K562 (cell line): ENCODE results near the gene DGCR8. TPM values are rescaled to one million over a fixed set of nuclear protein-coding genes. Genes with fewer than 3 reads are reported as not detected.
"Not testable (repeated sequence)": the region's sequence is repeated elsewhere in the genome, so short reads cannot be mapped to it uniquely, and the experiment has no call there.

Experiments
- ATAC-seq: fragments of 200-7000 bp; cut with Tn5 transposase; 3 replicates; pipeline ENCODE4 v1.9.1; 2020; ENCODE audit warnings: moderate library complexity
- BruUV-seq: library from RNA; stranded (reverse); fragments of 400-500 nt; replicated peaks from 2 replicates; lab custom pipeline; 2021; lab: Mats Ljungman, UMichigan
- CTCF ChIA-PET: fragments of 300-600 bp; formaldehyde crosslinking; extraction: SDS; loops from one replicate; lab custom pipeline; 2021; ENCODE audit warnings: low intra/inter-chr PET ratio; lab: Yijun Ruan, JAX
- POLR2A ChIA-PET: fragments of 300-600, 350-650 bp; sonication (Branson Sonifier 250); formaldehyde crosslinking; extraction: SDS; loops from one replicate; lab custom pipeline; 2021; ENCODE audit warnings: antibody characterized with exemption, inconsistent platforms; lab: Yijun Ruan, JAX
- DNase-seq, 4 experiments: peaks; one replicate each; pipeline versions ENCODE4 v3.0.0 to v3.0.0-alpha.2; 2011 to 2018; ENCODE audit warnings: low spot score in 3 of 4, mixed read lengths in 3 of 4; ENCODE audit errors: extremely low read depth in 1 of 4
- FAIRE-seq: peaks from 2 replicates; lab custom pipeline; 2011; peaks lifted over from hg19 to GRCh38; lab: Jason Lieb, UNC
- H2AFZ ChIP-seq: 2 replicates; pipeline ENCODE4 v1.6.0; 2011; ENCODE audit warnings: low read depth, low read length, control low read depth, inconsistent platforms
- H3K27ac ChIP-seq: fragments of 200-600 bp; 3 replicates; pipeline ENCODE4 v1.8.0; 2011; ENCODE audit warnings: low read depth, mild to moderate bottlenecking, control low read depth, inconsistent platforms, low read length, moderate library complexity, mixed read lengths; ENCODE audit errors: extremely low read depth
- H3K27me3 ChIP-seq, 2 experiments: fragments of 300-600 bp in 1 of 2; 2 replicates in 1 of 2; 3 replicates in 1 of 2; pipeline versions ENCODE4 v1.6.0 to v1.8.0; 2011; ENCODE audit warnings: inconsistent platforms in 2 of 2, low read length in 2 of 2, mild to moderate bottlenecking in 1 of 2, mixed read lengths in 1 of 2, moderate library complexity in 1 of 2; ENCODE audit not compliant: control insufficient read depth in 2 of 2, insufficient read depth in 2 of 2
- H3K36me3 ChIP-seq: fragments of 300-600 bp; 3 replicates; pipeline ENCODE4 v1.8.0; 2011; ENCODE audit warnings: mild to moderate bottlenecking, low read length, inconsistent platforms; ENCODE audit not compliant: control insufficient read depth, insufficient read depth
- H3K4me1 ChIP-seq, 2 experiments: fragments of 200-600 bp in 1 of 2; replicated peaks in 1 of 2; 2 replicates in 1 of 2; 3 replicates in 1 of 2; pipeline versions ENCODE4 v1.5.1 to v1.8.0; 2011; ENCODE audit warnings: inconsistent platforms in 2 of 2, low read length in 2 of 2, mild to moderate bottlenecking in 1 of 2, mixed read lengths in 1 of 2, moderate library complexity in 1 of 2; ENCODE audit not compliant: control insufficient read depth in 2 of 2, insufficient read depth in 2 of 2
- H3K4me2 ChIP-seq: 2 replicates; pipeline ENCODE4 v1.6.1; 2011; ENCODE audit warnings: low read length, control low read depth, inconsistent platforms, mixed read lengths; ENCODE audit not compliant: insufficient read depth
- H3K4me3 ChIP-seq: fragments of 200-600 bp; sonication (generic), shearing (Covaris generic); 2 replicates; pipeline ENCODE4 v1.5.1; 2016; ENCODE audit warnings: control low read depth, inconsistent platforms
- H3K79me2 ChIP-seq: fragments of 200-600 bp; 3 replicates; pipeline ENCODE4 v1.8.0; 2011; ENCODE audit warnings: low read length, inconsistent platforms; ENCODE audit not compliant: control insufficient read depth, insufficient read depth
- H3K9ac ChIP-seq, 2 experiments: 2 replicates each; pipeline versions ENCODE4 v1.6.0 to v1.6.1; 2011; ENCODE audit warnings: low read depth in 2 of 2, low read length in 2 of 2, control low read depth in 1 of 2, inconsistent platforms in 1 of 2, mild to moderate bottlenecking in 1 of 2, mixed read lengths in 1 of 2; ENCODE audit not compliant: insufficient read depth in 1 of 2
- H3K9me1 ChIP-seq: one replicate; pipeline ENCODE4 v1.6.0; 2011; ENCODE audit warnings: inconsistent platforms, mild to moderate bottlenecking, low read length, moderate library complexity; ENCODE audit not compliant: control insufficient read depth, insufficient read depth
- H3K9me3 ChIP-seq: replicated peaks from 2 replicates; pipeline ENCODE4 v1.5.1; 2011; ENCODE audit warnings: low read depth, low read length, inconsistent platforms; ENCODE audit not compliant: control insufficient read depth, insufficient read depth
- H4K20me1 ChIP-seq: replicated peaks from 2 replicates; pipeline ENCODE4 v1.6.1; 2011; ENCODE audit warnings: low read length, inconsistent platforms, mixed read lengths; ENCODE audit not compliant: control insufficient read depth, insufficient read depth
- WGBS: fragments of 100-300 bp; shearing (Covaris generic); methylation state at CpG from one replicate; pipeline ENCODE4 v1.1.6; 2016; ENCODE audit warnings: low coverage, mixed read lengths; ENCODE audit not compliant: insufficient coverage; ENCODE audit errors: missing lambda C conversion rate; 5-methylcytosine and 5-hydroxymethylcytosine counted together
- in situ Hi-C: fragments of 300-500 bp; cut with MboI; formaldehyde crosslinking; loops from 4 replicates; pipeline ENCODE4 v1.15.0; 2018; ENCODE audit warnings: inconsistent platforms, mixed read lengths
- intact Hi-C: fragments of 100-400 bp; cut with micrococcal nuclease; formaldehyde crosslinking; loops from 2 replicates; pipeline ENCODE4 v1.14.2; 2022
- polyA plus RNA-seq, 8 experiments: library from polyadenylated mRNA; depleted of rRNA in 4 of 8; stranded (reverse) in 5 of 8; unstranded in 3 of 8; fragments of >200 nt; fragmentation: Nextera tagmentation in 2 of 8; fragmentation: Illumina TruSeq in 1 of 8; extraction: Ambion mirVana in 2 of 8; extraction: Trizol in 1 of 8; gene quantifications; 2 replicates each; pipeline versions ENCODE4 v1.2.1 to v1.2.3, GENCODE V29; 2011 to 2014; ENCODE audit warnings: inconsistent platforms in 1 of 8, missing spikeins in 1 of 8
- total RNA-seq, 7 experiments: library from RNA; depleted of rRNA in 6 of 7; stranded (reverse); fragments of >200 nt in 6 of 7; fragmentation: Illumina TruSeq in 2 of 7; extraction: Trizol in 2 of 7; gene quantifications; 2 replicates each; pipeline versions ENCODE4 v1.2.1 to v1.2.3, GENCODE V29; 2011 to 2021; ENCODE audit warnings: low replicate concordance in 1 of 7
- TF ChIP-seq, protein P1 (sequence below): sonication (generic); formaldehyde crosslinking; IDR thresholded peaks from 2 replicates; pipeline ENCODE4 v1.8.0; 2023; ENCODE audit warnings: missing genetic modification reagents, mild to moderate bottlenecking, borderline replicate concordance
- TF ChIP-seq, protein P2 (sequence below): sonication (generic); formaldehyde crosslinking; IDR thresholded peaks from 2 replicates; pipeline ENCODE4 v1.8.0; 2022; ENCODE audit warnings: mild to moderate bottlenecking, missing genetic modification reagents

The DGCR8 gene
- total and polyA plus RNA-seq, 9 of the 15 experiments (the other 6 are each of a cell fraction or from before 2014, with no cell fraction given): 5.9 to 144 (median 80.1) TPM

DNA sequence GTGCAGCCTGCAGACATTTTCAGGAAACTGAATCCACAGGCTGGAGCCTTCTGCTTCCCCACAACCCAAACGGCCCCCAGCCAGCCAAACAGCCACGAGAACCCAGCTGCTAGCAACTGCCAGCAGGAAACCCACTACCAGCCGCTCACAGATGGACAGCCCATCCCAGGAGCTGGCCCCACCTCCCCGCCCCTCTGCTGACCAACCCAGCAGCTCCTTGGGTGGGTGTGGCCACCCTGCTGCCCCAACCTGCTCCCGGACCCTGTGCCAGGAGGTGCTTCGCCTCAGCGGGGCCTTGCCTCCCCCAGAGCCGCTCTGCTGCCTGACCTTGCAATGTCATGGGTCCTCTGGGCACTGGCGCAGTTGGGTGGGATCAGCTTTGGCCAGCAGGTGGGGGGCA is 79.0 kb downstream of the DGCR8 start (continued):
- TF ChIP-seq, protein P1, sequence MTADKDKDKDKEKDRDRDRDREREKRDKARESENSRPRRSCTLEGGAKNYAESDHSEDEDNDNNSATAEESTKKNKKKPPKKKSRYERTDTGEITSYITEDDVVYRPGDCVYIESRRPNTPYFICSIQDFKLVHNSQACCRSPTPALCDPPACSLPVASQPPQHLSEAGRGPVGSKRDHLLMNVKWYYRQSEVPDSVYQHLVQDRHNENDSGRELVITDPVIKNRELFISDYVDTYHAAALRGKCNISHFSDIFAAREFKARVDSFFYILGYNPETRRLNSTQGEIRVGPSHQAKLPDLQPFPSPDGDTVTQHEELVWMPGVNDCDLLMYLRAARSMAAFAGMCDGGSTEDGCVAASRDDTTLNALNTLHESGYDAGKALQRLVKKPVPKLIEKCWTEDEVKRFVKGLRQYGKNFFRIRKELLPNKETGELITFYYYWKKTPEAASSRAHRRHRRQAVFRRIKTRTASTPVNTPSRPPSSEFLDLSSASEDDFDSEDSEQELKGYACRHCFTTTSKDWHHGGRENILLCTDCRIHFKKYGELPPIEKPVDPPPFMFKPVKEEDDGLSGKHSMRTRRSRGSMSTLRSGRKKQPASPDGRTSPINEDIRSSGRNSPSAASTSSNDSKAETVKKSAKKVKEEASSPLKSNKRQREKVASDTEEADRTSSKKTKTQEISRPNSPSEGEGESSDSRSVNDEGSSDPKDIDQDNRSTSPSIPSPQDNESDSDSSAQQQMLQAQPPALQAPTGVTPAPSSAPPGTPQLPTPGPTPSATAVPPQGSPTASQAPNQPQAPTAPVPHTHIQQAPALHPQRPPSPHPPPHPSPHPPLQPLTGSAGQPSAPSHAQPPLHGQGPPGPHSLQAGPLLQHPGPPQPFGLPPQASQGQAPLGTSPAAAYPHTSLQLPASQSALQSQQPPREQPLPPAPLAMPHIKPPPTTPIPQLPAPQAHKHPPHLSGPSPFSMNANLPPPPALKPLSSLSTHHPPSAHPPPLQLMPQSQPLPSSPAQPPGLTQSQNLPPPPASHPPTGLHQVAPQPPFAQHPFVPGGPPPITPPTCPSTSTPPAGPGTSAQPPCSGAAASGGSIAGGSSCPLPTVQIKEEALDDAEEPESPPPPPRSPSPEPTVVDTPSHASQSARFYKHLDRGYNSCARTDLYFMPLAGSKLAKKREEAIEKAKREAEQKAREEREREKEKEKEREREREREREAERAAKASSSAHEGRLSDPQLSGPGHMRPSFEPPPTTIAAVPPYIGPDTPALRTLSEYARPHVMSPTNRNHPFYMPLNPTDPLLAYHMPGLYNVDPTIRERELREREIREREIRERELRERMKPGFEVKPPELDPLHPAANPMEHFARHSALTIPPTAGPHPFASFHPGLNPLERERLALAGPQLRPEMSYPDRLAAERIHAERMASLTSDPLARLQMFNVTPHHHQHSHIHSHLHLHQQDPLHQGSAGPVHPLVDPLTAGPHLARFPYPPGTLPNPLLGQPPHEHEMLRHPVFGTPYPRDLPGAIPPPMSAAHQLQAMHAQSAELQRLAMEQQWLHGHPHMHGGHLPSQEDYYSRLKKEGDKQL (CRISPR knock-in tag): 0 out of 2 replicates have a peak, but pooled peaks have one; percentile 46

DNA sequence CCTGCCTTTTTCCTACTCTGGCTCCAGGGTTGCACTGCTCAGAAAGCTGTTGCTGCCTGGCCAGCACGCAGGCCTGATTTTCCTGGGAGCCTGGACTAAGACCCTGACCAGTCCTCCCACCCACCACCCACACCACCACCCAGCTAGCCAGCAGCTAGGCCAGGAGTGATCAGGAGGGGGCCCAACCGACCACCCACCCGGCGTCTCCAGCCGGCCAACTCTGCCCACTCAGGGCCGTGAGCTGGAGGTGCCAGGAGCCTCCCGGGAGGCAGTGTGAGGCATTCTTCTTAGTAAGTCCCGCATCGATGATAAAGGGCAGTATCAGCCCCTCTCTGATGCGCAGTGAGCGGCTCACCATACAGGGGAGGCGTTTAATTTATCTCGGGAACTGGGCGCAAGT is 79.5 kb downstream of the DGCR8 start:
- not testable (repeated sequence) for DNase-seq, BruUV-seq, H3K9me1 ChIP-seq, H2AFZ ChIP-seq, H3K4me3 ChIP-seq, H3K36me3 ChIP-seq, H3K9me3 ChIP-seq
- H4K20me1 ChIP-seq: peaks cover 28% of the 10 kb centered on the region
- POLR2A ChIA-PET: interaction anchor here (0.5 to 1.3 kb wide), 5 partner anchors 47 to 275 kb away, joined by 3 to 5 read pairs (median 3); no protein-coding TSS in a partner anchor
- peak overlapping the region in 1 of 2 experiments; percentile 39; a peak in 2 of 4 replicates for H3K9ac ChIP-seq
- TF ChIP-seq, protein P2, sequence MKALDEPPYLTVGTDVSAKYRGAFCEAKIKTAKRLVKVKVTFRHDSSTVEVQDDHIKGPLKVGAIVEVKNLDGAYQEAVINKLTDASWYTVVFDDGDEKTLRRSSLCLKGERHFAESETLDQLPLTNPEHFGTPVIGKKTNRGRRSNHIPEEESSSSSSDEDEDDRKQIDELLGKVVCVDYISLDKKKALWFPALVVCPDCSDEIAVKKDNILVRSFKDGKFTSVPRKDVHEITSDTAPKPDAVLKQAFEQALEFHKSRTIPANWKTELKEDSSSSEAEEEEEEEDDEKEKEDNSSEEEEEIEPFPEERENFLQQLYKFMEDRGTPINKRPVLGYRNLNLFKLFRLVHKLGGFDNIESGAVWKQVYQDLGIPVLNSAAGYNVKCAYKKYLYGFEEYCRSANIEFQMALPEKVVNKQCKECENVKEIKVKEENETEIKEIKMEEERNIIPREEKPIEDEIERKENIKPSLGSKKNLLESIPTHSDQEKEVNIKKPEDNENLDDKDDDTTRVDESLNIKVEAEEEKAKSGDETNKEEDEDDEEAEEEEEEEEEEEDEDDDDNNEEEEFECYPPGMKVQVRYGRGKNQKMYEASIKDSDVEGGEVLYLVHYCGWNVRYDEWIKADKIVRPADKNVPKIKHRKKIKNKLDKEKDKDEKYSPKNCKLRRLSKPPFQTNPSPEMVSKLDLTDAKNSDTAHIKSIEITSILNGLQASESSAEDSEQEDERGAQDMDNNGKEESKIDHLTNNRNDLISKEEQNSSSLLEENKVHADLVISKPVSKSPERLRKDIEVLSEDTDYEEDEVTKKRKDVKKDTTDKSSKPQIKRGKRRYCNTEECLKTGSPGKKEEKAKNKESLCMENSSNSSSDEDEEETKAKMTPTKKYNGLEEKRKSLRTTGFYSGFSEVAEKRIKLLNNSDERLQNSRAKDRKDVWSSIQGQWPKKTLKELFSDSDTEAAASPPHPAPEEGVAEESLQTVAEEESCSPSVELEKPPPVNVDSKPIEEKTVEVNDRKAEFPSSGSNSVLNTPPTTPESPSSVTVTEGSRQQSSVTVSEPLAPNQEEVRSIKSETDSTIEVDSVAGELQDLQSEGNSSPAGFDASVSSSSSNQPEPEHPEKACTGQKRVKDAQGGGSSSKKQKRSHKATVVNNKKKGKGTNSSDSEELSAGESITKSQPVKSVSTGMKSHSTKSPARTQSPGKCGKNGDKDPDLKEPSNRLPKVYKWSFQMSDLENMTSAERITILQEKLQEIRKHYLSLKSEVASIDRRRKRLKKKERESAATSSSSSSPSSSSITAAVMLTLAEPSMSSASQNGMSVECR (CRISPR knock-in tag): 0 out of 2 replicates have a peak, but pooled peaks have one; percentile 33
- TF ChIP-seq, all 486 proteins: peak for 1; not testable (repeated sequence) for 485
- H3K4me2 ChIP-seq, FAIRE-seq, ATAC-seq, H3K27ac ChIP-seq, H3K79me2 ChIP-seq: not testable (repeated sequence)
- WGBS: 2% methylated on average over 10 of the region's 14 CpGs
- peaks cover 17 to 50% of the 10 kb centered on the region in 2 experiments; a peak in 4 of 5 replicates for H3K27me3 ChIP-seq
- CTCF ChIA-PET: interaction anchor here (0.9 to 5.5 kb wide), 2 partner anchors 108 to 125 kb away, joined by 3 to 126 read pairs; partner anchors contain the start of gene RTN4R
- in situ Hi-C loops: loop anchor here (5.0 to 25.0 kb wide), 3 partner anchors 133 to 528 kb away; no protein-coding TSS in a partner anchor
- H3K4me1 ChIP-seq: peaks cover 0 to 48% of the 10 kb centered on the region in 2 experiments; a peak in 2 of 5 replicates
- intact Hi-C loops: loop anchor here (5.0 to 10.0 kb wide), 2 partner anchors 33 to 255 kb away; no protein-coding TSS in a partner anchor
